RKO (cell line): Measurements from ENCODE around the gene PIGT.

Experiments used
- DNase-seq: peaks from one replicate; pipeline ENCODE4 v3.0.0-alpha.2; 2016; ENCODE audit warnings: low spot score

The PIGT gene

DNA sequence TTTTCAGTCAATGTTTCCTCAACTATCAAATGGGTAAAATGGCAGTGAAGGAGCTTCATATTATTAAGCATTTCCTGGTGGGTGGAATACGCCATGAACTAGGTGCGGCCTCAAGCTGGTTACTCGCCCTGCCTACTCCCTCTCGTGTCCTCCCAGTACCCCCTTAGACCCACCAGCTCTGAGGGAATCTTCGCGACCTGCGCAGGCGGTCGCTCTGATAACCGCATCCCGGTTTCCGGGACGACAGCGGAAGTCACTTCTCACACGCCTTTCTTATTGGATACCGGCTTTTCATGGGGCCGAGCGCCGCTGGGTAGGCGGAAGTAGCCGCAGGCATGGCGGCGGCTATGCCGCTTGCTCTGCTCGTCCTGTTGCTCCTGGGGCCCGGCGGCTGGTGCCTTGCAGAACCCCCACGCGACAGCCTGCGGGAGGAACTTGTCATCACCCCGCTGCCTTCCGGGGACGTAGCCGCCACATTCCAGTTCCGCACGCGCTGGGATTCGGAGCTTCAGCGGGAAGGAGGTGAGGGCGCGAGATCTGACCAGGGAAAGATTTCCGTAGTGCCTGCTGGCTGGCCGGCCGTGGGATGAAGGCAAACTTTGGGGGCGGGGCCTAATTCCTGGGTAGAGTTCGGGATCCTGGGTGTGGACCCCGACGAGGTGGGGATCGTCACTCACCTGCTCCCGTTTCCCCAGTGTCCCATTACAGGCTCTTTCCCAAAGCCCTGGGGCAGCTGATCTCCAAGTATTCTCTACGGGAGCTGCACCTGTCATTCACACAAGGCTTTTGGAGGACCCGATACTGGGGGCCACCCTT is at the start of gene PIGT:
Gene PIGT, plus strand, starts transcription at position 320 of the 816 bp plus-strand sequence. Its CDS starts 16 bp downstream, at position 336.
- peak; percentile 93 for DNase-seq

DNA sequence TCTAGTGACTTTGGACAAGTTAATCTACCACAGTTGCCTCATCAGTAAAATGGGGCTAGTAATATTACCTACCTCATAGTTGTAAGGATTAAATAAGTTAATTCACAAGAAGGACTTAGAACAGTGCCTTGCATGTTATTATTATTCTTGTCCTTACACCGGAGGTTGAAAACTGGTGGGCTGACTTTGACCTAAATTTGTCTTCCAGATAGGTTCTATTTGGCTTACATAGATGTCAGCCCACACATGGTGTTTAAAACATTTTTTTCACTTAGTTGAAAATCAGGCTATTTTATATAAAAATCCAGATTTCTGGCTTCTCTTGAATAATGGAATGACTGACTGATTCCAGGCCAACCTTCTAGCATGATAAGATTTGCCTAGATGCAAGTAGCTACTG is 49.7 kb upstream of the PIGT start:
- DNase-seq, result no peak

DNA sequence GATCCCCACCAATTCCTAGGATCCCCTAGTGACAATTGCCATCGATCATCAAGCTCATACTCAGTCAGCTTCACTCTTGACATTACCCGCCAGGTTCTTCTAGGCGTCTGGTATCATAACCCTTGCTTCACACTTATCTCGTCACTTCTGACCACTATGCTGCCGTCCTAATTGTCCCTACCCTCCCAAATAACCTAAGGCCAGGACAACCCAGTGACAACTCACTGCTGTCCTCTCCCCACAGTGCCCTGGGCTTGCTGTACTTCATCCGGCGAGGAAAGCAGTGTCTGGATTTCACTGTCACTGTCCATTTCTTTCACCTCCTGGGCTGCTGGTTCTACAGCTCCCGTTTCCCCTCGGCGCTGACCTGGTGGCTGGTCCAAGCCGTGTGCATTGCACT is 49.3 kb upstream of the PIGT start:
- DNase-seq, result no peak

GRCh38 chr20:45367126-45367525 is 48.8 kb upstream of the PIGT start:
- no peak for DNase-seq

DNA sequence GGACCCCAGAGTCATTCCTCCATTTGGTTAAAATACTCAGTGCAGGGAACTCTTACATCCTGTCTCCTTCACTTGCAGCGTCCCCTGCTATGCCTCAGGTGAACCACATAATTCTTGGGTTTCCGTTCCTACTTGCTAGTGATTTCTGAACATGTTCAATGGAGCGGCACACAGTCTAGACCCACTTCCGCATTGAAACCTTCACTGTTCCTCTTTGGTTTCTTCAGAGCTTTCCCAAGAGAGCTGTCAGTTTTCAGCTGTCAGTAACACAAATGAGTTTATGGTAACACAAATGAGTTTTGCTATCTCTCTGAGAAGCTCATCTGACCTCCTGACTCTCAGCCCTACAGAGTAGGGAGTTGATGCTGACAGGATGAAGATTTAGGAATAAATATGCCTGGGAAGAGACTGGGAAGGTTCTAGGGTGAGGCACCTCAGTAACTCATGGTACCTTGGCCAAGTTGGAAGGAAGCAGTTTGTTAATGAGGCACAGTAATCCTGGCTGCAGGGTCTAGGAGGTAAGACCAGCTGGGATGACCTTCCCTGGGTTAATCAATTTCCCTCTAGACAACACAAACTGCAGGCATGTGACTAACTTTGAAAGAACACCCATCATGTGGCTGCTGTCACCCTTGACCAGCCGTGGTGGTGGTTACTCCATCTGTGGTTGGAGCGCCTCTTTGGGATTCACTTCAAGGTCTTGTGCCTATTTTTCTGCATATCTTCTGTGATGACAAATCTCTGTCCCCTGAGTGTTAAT is 47.5 kb upstream of the PIGT start:
- no peak for DNase-seq

DNA sequence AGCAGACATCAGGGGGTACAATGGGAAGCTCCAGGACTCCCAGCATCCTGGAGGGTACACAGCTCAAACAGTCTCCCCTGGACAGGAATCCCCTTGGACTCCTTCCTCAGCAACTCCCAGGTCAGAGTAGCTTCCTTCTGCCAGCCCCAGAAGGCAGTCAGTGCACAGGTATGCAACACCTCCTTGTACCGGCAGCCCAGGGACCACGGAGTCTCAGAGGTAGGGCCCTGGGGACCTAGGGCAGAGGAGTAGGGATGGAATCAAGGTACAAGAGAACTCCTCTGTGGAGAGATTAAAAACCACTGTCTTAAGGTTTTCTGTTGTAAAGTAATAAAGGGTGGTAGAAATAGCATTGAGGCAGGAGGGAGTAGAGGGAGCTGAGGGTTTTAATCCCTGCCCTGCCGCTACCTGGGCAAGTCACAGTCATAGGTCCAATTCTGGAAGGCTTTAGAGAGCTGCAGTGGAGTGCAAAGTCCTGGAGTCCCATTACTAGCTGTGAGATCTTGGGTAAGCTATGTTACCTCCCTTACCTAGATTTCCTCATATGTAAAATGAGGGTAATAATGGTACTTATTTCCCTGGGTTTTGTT is 45.3 kb upstream of the PIGT start:
- DNase-seq, result no peak

GRCh38 chr20:45372241-45372640 is 43.7 kb upstream of the PIGT start:
- no peak for DNase-seq

DNA sequence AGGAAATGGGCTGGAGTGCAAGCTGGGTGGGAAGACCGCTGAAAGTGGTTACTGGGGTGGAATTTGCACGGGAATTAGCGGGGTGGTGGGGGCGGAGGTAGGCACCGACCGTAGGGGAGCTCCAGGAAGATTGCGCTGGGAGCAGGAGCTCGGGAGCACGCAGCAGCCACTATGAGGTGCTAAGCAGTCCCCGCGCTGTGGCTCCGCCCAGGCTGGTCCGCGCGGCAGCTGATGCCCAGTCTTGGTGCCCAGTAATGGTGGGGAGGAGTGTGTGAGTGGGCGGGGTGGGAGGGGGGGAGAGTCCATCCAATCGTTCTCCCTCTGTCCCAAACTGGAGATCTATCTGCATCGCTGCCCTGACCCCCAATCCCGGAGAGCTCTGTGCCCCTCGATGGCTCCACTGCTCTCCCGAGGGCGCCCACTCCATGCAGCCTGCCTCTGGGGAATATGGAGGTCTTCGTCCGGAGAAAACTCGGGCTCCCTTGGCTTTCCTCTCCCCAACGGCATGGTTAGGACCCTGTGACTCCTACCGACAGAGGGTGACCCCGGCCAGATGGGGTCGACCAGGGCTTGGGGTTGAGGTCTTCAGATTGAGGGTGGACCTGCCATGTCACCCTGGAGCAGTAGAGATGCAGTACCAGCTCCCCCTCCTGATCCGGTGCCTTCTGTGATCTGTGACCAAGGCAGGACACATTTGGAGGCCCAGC is 43.1 kb upstream of the PIGT start:
- no peak for DNase-seq

GRCh38 chr20:45373353-45374100 is 42.4 kb upstream of the PIGT start:
- DNase-seq, result peak; percentile 45

DNA sequence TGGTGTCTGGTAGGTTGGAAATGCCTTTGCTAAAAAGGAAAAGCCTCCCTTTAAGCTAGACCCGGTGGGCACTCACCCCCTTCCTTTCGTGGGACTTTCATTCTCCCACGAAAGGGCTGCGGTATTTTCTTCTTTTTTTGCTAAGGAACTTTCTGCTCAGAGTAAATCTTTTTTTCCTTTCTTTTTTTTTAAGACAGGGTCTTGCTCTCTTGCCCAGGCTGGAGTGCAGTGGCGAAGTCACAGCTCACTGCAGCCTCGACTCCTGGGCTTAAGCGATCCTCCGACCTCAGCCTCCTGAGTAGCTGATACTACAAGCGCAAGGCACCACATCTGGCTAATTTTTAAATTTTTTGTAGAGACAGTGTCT is 41.9 kb upstream of the PIGT start:
- no peak for DNase-seq

DNA sequence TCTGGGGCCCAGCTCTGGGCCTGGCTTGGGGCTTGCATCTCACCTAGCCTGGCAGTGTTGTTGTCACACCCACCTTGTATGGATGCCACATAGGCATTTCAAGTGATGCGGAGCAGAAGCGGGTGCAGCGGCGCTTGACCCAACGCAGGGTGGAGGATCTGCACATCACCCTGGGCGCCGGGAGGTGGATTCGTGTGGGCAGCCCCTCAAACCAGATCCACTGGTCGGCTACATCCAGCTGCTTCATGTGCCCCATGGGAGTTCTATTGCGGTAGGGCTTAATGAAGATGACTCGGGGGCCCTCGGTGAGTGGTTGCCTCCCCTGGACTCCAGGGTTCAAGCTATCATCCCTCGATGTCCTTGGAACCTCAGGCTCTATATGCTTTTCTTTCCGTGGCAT is 41.0 kb upstream of the PIGT start:
- no peak for DNase-seq

- no peak for DNase-seq
Measured at GRCh38 chr20:45377269-45377668, 38.7 kb upstream of the PIGT start.

GRCh38 chr20:45378191-45378590 is 37.8 kb upstream of the PIGT start, which contains the start of gene TP53TG5:
Gene TP53TG5, minus strand, starts transcription at chr20:45378325. Its CDS starts 89 bp downstream, at chr20:45378236.
- no peak for DNase-seq

DNA sequence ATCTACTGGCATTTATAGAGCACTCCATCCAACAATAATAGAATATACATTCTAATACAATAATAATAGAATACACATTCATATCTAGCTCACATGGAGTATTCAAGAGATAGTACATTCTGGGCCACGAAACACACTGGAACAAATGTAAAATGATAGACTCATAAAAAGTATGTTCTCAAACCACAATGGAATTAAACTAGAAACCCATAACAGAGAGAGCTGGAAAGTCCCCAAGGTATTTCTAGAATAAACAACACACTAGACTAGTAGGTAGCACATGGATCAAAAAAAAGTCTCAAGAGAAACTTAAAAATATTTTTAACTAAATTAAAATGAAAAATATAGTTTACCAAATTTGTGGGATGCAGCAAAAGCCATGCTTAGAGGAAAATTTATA is 28.7 kb upstream of the PIGT start:
- no peak for DNase-seq

- DNase-seq, result no peak
Measured at GRCh38 chr20:45390931-45391330, 25.0 kb upstream of the PIGT start.

DNA sequence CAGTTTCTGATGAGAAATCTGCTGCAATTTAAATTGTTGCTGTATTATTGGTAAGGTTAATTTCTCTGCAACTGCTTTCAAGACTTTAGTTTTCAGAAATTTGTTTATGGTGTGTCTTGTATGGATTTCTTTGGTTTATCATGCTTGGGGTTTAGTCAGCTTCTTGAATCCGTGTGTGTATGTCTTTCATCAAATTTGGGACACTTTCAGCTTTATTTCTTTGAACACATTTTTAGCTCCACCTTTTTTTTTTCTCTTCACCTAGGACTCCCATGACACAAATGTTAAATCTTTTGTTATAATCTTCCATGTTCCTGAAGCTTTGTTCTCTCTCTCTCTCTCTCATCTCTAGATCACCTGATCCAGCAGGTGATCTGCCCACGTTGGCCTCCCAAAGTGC is 24.4 kb upstream of the PIGT start:
- no peak for DNase-seq

DNA sequence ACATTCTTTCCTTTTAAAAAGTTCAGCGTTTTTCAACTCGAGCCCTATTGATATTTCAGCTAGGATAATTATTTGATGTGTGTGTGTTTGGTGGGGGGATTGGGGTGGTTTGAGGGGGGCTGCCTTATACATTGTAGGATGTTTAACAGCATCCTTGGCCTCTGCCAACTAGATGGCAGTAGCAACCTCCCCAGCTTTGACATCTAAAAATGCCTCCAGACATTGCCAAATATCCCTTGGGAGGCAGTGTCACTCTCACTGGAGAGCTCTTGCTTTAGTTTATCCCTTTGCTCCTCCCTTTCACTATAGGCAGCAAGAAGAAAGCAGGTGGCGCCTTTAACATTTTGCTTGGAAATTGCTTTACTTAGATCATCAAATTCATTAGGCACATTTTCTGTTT is 23.2 kb upstream of the PIGT start:
- peak; percentile 39 for DNase-seq

DNA sequence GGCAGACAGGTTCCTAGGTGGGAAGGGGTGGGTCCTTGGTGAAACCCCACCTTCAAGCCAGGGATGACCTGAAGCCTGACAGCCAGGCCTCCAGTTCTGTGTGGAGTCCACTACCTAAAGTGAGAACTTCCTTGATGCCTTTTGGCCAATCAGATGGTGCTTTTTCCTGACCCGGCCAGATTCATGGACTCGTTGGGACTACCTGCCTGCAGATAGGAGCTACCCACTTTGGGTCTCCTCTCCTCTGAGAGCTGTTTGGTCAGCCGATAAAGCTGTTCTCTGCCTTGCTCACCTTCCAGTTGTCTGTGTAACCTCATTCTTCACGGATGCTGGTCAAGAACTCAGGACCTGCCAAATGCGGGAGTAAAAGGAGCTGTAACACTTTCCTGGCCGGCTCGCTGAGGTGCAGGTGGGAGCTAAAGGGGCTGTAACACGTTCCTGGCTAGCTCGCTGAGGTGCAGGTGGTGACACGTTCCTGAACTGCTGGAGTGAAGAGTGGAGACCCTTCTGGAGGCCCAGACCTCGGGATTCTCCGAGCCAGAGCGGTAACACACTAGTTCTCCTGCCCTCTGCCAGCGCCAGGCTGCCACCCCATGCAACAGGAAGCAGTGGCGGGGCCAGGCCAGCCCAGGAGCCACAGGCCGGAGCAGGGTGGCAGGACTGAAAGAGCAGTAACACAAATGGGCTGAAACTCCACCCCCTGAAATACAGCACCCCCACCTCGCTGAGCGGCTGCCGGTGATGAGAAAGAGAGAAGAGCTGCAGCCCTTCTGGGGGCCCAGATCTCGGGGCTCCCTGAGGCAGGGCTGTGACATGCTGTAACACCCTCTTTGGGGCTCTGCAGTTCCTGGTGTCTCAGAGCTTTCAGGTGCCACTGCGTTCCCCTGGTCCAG is 21.5 kb upstream of the PIGT start:
- DNase-seq, result no peak

- DNase-seq, result no peak
Measured at GRCh38 chr20:45395114-45395415, 20.9 kb upstream of the PIGT start.

- DNase-seq, result no peak
Measured at GRCh38 chr20:45399018-45399417, 16.9 kb upstream of the PIGT start.
